Measurements from ENCODE around the gene TM9SF3.
A peak's percentile ranks its signal among the peaks of the same experiment; 100 is the strongest.

Gene TM9SF3

DNA sequence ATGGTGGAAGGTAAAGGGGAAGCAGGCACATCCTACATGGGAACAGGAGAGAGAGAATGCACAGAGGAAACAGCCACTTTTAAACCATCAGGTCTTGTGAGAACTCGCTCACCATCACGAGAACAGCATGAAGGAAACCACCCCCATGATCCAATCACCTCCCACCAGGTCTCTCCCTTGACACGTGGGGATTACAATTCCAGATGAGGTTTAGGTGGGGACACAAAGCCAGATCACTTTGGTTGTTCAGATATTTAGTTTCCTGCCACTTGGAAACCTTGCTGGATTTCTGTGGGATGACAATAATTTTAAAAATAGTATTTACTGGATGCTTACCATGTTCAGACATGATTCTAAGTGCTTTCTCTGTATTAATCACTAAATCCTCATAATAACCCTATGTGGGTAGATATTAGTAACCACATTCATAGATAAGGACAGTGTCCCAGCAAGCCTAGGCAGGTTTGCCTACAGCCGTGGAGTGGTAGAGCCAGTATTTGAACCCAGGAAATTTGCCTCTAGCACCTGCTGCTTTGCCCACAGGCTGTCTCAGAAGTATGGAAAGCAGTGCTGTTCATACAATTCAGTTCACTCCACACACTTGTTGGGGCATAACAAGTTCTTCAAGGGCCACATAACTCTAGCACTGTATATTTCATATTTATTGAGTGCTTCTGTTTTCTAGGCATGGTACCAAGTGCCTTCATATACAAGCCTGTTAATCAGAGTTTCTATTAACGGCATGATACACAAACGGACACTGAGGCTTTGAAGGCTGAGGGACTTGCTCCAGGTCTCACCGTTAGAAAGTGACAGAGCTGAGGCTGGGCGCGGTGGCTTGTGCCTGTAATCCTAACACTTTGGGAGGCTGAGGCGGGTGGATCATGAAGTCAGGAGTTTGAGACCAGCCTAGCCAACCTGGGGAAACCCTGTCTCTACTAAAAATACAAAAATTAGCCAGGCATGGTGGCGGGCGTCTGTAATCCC, 81.4 kb downstream of the TM9SF3 start:
- no peak for DNase-seq

DNA sequence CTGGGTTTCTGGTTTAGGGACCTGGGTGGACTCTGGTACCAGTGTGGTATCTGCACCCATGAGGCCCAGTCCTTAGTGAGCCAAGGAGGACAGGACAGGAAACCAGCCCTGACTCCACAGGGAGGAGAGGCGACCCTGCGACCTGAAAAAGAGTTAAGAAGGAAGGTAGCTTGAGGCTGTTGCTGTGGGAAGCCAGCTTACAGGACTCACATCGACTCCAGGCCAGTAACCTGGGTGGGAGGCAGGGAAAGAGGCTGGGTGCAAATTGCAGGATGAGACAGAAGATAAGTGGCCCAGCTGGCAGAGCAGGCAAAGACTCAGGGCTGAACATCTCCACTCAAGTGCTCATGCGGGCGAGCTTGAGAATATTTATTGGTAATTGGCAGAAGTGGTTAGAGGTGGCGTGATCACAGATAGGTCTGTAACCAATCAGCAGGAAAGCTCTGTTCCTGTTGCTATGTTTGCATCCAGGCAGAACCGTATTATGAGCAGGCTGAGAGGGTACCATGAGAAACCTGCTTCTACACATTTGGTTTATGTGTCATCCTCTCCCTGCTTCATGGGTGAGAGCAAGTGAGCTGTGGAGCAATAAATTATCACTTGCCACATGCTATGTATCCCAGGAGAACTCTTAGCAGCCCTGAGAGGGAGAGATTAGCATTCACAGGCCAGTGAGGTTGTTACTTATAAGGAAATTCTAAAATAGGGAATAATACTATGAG, 84.1 kb downstream of the TM9SF3 start:
- peak; percentile 16 for DNase-seq

- no peak for DNase-seq
Measured at GRCh38 chr10:96501985-96502384, 84.8 kb downstream of the TM9SF3 start.

DNA sequence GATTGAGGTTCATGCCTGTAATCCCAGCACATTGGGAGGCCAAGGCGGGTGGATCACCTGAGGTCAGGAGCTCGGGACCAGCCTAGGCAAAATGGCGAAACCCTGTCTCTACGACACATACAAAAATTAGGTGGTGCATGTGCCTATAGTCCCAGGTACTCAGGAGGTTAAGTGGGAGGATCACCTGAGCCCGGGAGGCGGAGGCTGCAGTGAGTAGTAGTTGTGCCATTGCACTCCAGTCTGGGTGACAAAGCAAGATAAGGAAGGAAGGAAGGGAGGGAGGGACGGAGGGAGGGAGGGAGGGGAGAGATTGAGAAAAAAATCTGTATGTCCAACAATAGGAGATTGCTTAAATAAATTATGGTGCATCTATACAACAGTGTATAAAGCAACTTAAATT, 86.3 kb downstream of the TM9SF3 start:
- no peak for DNase-seq

- DNase-seq, result no peak
Measured at GRCh38 chr10:96500050-96500449, 86.8 kb downstream of the TM9SF3 start.

GRCh38 chr10:96497391-96497790, 89.4 kb downstream of the TM9SF3 start:
- DNase-seq, result no peak

DNA sequence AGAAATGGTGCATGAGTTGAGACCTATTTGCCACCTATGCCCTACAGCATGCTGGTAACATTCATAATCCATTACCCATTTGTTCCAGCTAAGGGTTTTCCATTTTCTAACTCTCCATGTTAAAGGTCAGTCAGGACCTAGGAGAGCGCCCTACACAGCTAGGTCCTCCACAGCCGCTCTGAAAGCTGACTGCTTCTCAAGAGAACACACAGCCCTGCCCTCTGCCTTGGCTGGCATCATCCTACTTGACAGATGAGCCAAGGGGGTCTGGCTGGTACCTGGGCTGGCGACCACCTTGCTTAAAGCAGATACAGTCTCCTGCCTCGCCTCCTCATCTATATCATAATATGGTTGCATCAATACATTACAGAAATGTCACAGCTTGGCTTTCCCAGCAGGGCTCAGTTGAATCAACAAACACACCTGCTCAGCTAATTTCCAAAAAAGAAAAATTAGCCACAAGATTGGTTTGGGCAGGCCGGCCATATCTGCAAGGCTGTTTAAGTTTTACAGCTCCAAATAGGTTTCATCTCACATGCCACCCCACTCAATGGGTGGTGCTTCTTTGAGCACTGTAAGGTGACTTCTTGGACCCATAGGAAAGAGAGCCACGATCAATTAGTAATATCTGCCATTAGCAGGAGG, 90.4 kb downstream of the TM9SF3 start:
- no peak for DNase-seq

DNA sequence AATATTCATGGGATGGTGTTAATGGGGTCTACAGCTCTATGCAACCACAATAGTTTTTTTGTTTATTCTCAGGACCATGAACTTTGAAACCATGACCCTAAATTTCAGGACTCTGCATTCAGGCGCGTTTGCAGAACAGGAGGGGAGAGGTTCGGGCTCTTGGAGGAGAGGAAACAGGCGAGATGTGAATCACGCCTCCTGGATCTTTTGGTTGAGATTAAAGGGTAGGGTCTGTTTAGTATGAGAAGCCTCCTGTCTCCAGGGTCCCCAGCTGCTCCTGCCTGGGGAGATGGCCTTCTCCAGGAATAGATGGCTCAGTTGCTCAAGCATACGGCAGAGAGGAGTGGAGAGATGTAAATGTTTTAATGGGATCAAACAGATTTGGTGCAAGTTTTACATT, 91.3 kb downstream of the TM9SF3 start:
- DNase-seq, result no peak

DNA sequence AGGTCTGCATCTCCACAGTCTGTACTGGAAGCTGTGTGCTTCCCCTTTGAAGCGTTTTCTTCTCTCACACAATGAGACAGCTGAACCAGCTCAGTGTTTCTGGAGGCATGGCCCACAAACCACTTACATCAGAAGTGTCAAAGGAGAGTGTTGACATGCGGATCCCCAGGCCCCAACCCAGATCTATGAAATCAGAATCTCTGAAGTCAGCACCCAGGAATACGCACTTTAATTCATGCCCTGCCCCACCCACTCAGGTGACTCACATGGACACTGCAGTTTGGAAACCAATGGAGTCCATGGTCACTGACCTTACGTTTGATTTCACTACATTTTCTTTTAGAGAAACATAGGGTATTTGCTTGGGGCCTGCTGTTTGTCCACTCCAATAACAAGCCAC, 92.1 kb downstream of the TM9SF3 start:
- no peak for DNase-seq

- DNase-seq, result no peak
Measured at GRCh38 chr10:96493871-96494525, 92.8 kb downstream of the TM9SF3 start.

GRCh38 chr10:96493254-96493653, 93.6 kb downstream of the TM9SF3 start:
- no peak for DNase-seq

- no peak for DNase-seq
Measured at GRCh38 chr10:96491303-96491702, 95.5 kb downstream of the TM9SF3 start.

DNA sequence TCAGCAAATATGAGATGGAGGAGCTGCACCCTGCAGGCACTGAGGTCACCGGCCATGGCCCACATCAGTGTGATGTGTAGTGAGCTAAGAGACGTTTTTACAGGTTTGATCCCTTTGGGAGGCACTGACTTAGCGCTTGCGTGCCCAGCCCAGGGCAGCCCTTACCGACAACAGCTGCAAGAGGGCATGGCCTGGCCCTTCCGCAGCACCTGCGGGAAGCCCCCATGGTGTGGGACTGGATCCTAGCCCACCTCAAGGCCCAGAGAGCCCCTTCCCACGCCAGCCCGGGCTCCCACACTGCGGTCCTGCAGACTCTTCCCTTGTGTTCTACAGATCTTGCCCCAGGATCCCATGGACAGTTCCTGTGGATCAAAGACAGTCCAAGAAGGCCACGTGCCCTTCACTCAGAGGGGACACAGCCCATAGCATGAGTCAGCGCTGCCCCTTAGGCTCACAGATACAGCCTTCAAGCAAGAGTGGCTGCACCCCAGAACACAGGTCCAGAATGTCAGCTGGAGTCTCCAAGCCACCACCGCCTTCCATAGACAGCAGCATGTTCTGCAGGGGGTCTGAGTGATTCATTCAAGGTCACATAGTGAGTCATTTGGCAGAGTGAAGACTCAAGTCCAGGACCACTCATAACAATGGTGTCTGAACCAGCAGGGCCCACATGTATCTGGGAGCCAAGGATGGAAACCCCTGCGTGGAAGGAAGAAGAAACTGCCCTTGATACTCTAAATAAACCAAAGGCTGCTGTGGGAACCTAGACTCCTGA, 98.5 kb downstream of the TM9SF3 start:
- no peak for DNase-seq

- DNase-seq, result no peak
Measured at GRCh38 chr10:96482815-96483588, 103.8 kb downstream of the TM9SF3 start.

DNA sequence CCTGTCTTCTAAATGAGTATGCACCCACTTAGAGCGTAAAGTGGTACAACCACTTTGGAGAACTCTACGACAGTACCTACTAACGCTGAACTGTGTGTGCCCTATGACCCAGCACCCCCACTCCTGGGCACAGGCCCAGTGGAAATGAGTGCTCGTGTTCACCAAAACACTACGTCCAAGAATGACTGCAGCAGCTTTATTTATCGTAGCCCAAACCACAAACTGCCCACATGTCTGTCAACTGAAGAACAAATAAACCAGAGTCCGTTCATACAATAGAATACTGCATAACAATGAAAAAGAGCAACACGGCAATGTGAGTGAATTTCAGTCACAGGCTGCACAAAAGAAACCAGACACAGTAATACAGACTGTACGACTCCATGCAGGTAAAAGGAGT, 108.5 kb downstream of the TM9SF3 start:
- no peak for DNase-seq

DNA sequence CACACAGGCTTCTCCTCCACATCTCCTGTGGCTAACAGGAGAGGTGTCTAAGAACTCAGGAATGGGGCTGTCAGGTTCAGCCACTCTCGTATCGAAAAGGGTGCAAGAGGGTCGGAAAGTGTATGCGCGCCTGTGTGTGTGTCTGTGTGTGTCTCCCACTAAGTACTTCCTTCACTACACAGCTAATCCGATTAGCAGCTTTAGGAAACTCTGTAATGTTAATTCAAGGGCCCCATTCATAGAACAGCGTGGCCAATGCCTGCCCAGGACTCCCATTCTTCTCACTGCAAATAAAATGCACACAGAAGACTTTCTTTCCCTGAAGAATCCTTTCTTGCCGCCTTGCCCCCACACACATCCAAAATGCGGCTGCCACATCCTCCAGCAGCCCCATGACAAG, 112.9 kb downstream of the TM9SF3 start:
- no peak for DNase-seq

DNA sequence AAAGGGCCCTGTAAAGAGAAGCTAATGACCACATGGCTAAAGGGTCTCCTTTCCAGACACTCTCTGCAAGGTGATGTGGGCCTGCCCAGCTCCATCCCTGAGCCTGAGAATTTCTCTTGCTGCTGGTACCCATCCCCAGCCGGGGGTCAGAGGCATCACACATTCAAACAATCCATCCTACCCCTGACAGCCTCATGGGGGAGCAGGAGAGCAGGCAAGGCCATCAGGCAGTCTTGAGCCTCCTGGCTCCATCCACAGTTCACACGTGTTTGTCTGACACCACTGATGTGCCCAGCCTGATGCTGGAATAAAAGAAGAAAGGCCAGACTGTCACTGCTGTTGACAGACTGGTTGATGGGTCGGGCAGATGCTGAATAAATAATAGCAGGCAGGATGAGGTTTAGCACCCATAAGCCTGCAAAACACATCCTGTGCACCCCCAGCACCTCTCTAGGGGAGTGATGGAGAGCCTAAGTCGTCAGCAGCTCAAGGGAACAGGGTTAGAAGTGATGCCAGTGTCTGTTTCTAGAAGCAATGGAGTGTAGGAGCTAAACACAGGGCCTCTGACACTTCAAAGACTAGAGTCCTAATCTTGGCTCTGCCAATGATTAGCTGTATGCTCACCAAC, 116.6 kb downstream of the TM9SF3 start:
- DNase-seq, result no peak

GRCh38 chr10:96468845-96469244, 118.0 kb downstream of the TM9SF3 start:
- no peak for DNase-seq

Data from NCI-H1417 treated with DMSO at 0.1 percent for 48 hours (cell line).